ENCODE data around the gene ARHGAP18.
A peak's percentile ranks its signal among the peaks of the same experiment; 100 is the strongest.

ARHGAP18 gene

GRCh38 chr6:129686941-129687627 lies 22.9 kb downstream of the ARHGAP18 start:
- peak; percentile 89 to 91 for DNase-seq

- peak; percentile 80 to 92 for DNase-seq
These were observed 24.3 kb downstream of the ARHGAP18 start for GRCh38 chr6:129685662-129686031.

GRCh38 chr6:129684903-129685661 lies 24.9 kb downstream of the ARHGAP18 start:
- peak in 1 of 2 donors; percentile 64 for DNase-seq

GRCh38 chr6:129684323-129684884 lies 25.6 kb downstream of the ARHGAP18 start:
- DNase-seq: no peak

GRCh38 chr6:129683601-129684322 lies 26.2 kb downstream of the ARHGAP18 start:
- peak; percentile 93 to 95 for DNase-seq

GRCh38 chr6:129681913-129682205 lies 28.1 kb downstream of the ARHGAP18 start:
- no peak for DNase-seq

- no peak for DNase-seq
These were observed 29.3 kb downstream of the ARHGAP18 start for GRCh38 chr6:129680633-129681032.

- no peak for DNase-seq
These were observed 30.2 kb downstream of the ARHGAP18 start for GRCh38 chr6:129679758-129680157.

- no peak for DNase-seq
These were observed 30.7 kb downstream of the ARHGAP18 start for GRCh38 chr6:129679275-129679674.

- no peak for DNase-seq
These were observed 31.5 kb downstream of the ARHGAP18 start for GRCh38 chr6:129678463-129678862.

GRCh38 chr6:129677620-129678325 lies 32.2 kb downstream of the ARHGAP18 start:
- DNase-seq: no peak

GRCh38 chr6:129675669-129676472 lies 34.1 kb downstream of the ARHGAP18 start:
- no peak for DNase-seq

GRCh38 chr6:129673748-129674147 lies 36.2 kb downstream of the ARHGAP18 start:
- peak in 1 of 2 donors; percentile 42 for DNase-seq

- DNase-seq: peak; percentile 68 to 71
These were observed 36.9 kb downstream of the ARHGAP18 start for GRCh38 chr6:129672881-129673631.

- peak; percentile 90 for DNase-seq
These were observed 37.7 kb downstream of the ARHGAP18 start for GRCh38 chr6:129672341-129672682.

- peak; percentile 96 to 98 for DNase-seq
These were observed 38.3 kb downstream of the ARHGAP18 start for GRCh38 chr6:129671442-129672340.

GRCh38 chr6:129670634-129671033 lies 39.3 kb downstream of the ARHGAP18 start:
- DNase-seq: no peak

GRCh38 chr6:129667621-129668020 lies 42.4 kb downstream of the ARHGAP18 start:
- no peak for DNase-seq

GRCh38 chr6:129667034-129667433 lies 42.9 kb downstream of the ARHGAP18 start:
- no peak for DNase-seq

- DNase-seq: no peak
These were observed 44.4 kb downstream of the ARHGAP18 start for GRCh38 chr6:129665555-129665954.
